Astrocyte (in vitro differentiated cells and primary cell): ENCODE data around the gene ZNF273. TPM values are rescaled to one million over a fixed set of nuclear protein-coding genes. Genes with fewer than 3 reads are reported as not detected.
"Not testable (repeated sequence)": the region's sequence is repeated elsewhere in the genome, so short reads cannot be mapped to it uniquely, and the experiment has no call there.

Experiments used
- DNase-seq: peaks from one replicate; pipeline ENCODE4 v3.0.0-alpha.2; 2010; ENCODE audit warnings: low read depth
- FAIRE-seq: peaks from 2 replicates; lab custom pipeline; 2011; peaks lifted over from hg19 to GRCh38; lab: Jason Lieb, UNC
- H2AFZ ChIP-seq: 2 replicates; pipeline ENCODE4 v1.6.0; 2012; ENCODE audit warnings: low read depth, low read length, inconsistent platforms
- H3K27ac ChIP-seq: 2 replicates; pipeline ENCODE4 v1.5.1; 2011; ENCODE audit warnings: low read depth, low read length, inconsistent platforms
- H3K27me3 ChIP-seq: 2 replicates; pipeline ENCODE4 v1.6.0; 2011; ENCODE audit warnings: low read length, inconsistent platforms; ENCODE audit not compliant: insufficient read depth
- H3K36me3 ChIP-seq: 2 replicates; pipeline ENCODE4 v1.5.1; 2011; ENCODE audit warnings: low read length, inconsistent platforms; ENCODE audit not compliant: insufficient read depth
- H3K4me1 ChIP-seq: 2 replicates; pipeline ENCODE4 v1.5.1; 2011; ENCODE audit warnings: low read length, inconsistent platforms; ENCODE audit not compliant: insufficient read depth
- H3K4me2 ChIP-seq: 2 replicates; pipeline ENCODE4 v1.6.0; 2012; ENCODE audit warnings: low read length, inconsistent platforms
- H3K4me3 ChIP-seq: 2 replicates; pipeline ENCODE4 v1.5.1; 2011; ENCODE audit warnings: low read depth, mild to moderate bottlenecking, low read length, inconsistent platforms; ENCODE audit not compliant: insufficient read depth
- H3K79me2 ChIP-seq: 2 replicates; pipeline ENCODE4 v1.6.0; 2012; ENCODE audit warnings: mild to moderate bottlenecking, low read length, inconsistent platforms; ENCODE audit not compliant: insufficient read depth
- H3K9ac ChIP-seq: 2 replicates; pipeline ENCODE4 v1.6.0; 2012; ENCODE audit warnings: mild to moderate bottlenecking, low read length, inconsistent platforms
- H3K9me3 ChIP-seq: 2 replicates; pipeline ENCODE4 v1.5.1; 2012; ENCODE audit warnings: low read depth, mild to moderate bottlenecking, low read length, inconsistent platforms; ENCODE audit not compliant: insufficient read depth
- H4K20me1 ChIP-seq: 2 replicates; pipeline ENCODE4 v1.6.0; 2012; ENCODE audit warnings: low read length, inconsistent platforms; ENCODE audit not compliant: insufficient read depth
- H3K27ac Mint-ChIP-seq: one replicate; pipeline ENCODE4 v1.8.0; 2021; ENCODE audit warnings: mild to moderate bottlenecking, mixed read lengths; ENCODE audit not compliant: unreplicated experiment
- H3K27me3 Mint-ChIP-seq: one replicate; pipeline ENCODE4 v1.8.0; 2021; ENCODE audit warnings: low read depth, mixed read lengths; ENCODE audit not compliant: unreplicated experiment
- H3K36me3 Mint-ChIP-seq: one replicate; pipeline ENCODE4 v1.8.0; 2021; ENCODE audit warnings: low read depth, mixed read lengths; ENCODE audit not compliant: unreplicated experiment
- H3K4me1 Mint-ChIP-seq: one replicate; pipeline ENCODE4 v1.8.0; 2021; ENCODE audit warnings: low read depth, mixed read lengths; ENCODE audit not compliant: unreplicated experiment
- H3K4me3 Mint-ChIP-seq: one replicate; pipeline ENCODE4 v1.8.0; 2021; ENCODE audit warnings: mild to moderate bottlenecking, moderate library complexity, mixed read lengths; ENCODE audit not compliant: unreplicated experiment
- H3K9me3 Mint-ChIP-seq: one replicate; pipeline ENCODE4 v1.8.0; 2021; ENCODE audit warnings: mild to moderate bottlenecking, mixed read lengths; ENCODE audit not compliant: unreplicated experiment
- EZH2 ChIP-seq: IDR thresholded peaks from 2 replicates; pipeline ENCODE4 v1.6.1; 2012; ENCODE audit warnings: mild to moderate bottlenecking, low read length, inconsistent platforms; ENCODE audit not compliant: insufficient read depth
- total RNA-seq: library from RNA; stranded (reverse); gene quantifications from 2 replicates; pipeline ENCODE4 v1.2.1, GENCODE V29; 2021
- TF ChIP-seq, protein P1 (sequence below): IDR thresholded peaks from 2 replicates; pipeline ENCODE4 v1.5.1; 2011; ENCODE audit warnings: low read depth, mild to moderate bottlenecking, inconsistent platforms, low read length, moderate library complexity; ENCODE audit not compliant: insufficient read depth

The ZNF273 gene
- total RNA-seq, 1 donor from 2014 or later: 5.0 TPM

DNA sequence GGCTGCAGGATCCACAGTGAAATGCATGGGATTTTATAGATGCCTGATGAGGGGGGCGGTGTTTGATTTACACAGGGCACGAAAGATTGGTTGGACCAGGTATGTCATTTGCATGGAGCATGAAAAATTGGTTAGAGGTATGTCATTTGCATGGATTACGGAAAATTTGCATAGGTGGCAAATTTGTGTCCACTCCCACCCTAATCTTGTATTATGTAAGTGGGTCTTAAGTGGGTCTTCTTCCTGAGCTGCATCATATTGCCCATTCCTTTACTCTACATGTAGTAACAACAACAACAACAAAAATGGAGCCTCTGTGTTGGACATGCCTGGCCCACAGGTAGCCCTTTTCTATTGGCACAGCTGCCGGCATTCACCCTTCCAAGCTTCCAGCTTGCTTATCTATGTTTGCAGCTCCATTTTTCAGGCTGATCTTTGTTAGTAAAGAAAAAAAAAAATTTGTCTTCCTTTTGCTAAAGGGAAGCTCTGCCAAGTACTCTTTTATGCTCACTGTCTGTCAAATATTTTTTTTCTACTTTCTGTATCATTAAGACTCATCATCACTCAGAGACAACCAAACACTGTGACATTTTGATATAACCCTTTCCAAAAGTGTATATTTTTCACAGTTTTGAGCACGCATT, 10.3 kb upstream of the ZNF273 start:
- no peaks in the 10 kb centered on the region for H3K4me1 Mint-ChIP-seq
- TF ChIP-seq, protein P1, sequence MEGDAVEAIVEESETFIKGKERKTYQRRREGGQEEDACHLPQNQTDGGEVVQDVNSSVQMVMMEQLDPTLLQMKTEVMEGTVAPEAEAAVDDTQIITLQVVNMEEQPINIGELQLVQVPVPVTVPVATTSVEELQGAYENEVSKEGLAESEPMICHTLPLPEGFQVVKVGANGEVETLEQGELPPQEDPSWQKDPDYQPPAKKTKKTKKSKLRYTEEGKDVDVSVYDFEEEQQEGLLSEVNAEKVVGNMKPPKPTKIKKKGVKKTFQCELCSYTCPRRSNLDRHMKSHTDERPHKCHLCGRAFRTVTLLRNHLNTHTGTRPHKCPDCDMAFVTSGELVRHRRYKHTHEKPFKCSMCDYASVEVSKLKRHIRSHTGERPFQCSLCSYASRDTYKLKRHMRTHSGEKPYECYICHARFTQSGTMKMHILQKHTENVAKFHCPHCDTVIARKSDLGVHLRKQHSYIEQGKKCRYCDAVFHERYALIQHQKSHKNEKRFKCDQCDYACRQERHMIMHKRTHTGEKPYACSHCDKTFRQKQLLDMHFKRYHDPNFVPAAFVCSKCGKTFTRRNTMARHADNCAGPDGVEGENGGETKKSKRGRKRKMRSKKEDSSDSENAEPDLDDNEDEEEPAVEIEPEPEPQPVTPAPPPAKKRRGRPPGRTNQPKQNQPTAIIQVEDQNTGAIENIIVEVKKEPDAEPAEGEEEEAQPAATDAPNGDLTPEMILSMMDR: no peak
- TF ChIP-seq EZH2: no peak
- H3K27ac ChIP-seq: no peak overlapping the region
- no peak overlapping the region for H3K27ac Mint-ChIP-seq
- H3K27me3 ChIP-seq: peaks cover 12% of the 10 kb centered on the region
- H3K4me3 Mint-ChIP-seq: no peak overlapping the region
- FAIRE-seq (no peak), DNase-seq (no peak)
- no peak overlapping the region for H2AFZ ChIP-seq
- H3K4me3 ChIP-seq: no peak overlapping the region
- H3K9me3 Mint-ChIP-seq: peaks cover 3% of the 10 kb centered on the region
- no peaks in the 10 kb centered on the region for H4K20me1 ChIP-seq
- no peak overlapping the region for H3K9ac ChIP-seq
- no peak overlapping the region for H3K4me2 ChIP-seq
- no peaks in the 10 kb centered on the region for H3K36me3 Mint-ChIP-seq
- H3K79me2 ChIP-seq: no peaks in the 10 kb centered on the region
- H3K4me1 ChIP-seq: no peaks in the 10 kb centered on the region
- H3K36me3 ChIP-seq: no peaks in the 10 kb centered on the region
- H3K27me3 Mint-ChIP-seq: peaks cover 37% of the 10 kb centered on the region
- H3K9me3 ChIP-seq: no peaks in the 10 kb centered on the region

DNA sequence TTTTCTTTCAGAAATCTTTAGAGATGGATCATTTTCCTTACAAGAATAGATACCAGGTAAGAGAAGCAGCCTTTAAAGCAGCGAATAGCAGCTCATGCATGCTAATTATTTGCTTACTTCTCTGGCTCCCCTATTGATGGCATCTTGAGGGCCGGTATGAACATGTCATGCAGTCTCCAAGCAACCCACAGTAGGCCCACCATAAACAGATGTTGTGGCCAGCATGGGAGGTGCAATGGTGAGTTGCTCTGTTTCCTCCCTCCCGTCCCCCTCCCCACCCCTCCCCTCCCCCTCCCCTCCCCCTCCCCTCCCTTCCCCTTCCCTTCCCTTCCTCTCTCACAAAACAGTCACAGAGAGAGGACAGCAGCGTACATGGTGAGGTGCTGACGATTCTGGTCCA, 9.7 kb upstream of the ZNF273 start:
- Histone ChIP-seq H4K20me1 (no peaks in the 10 kb centered on the region), H3K9me3 (no peaks in the 10 kb centered on the region), H2AFZ (no peak overlapping the region), H3K79me2 (no peaks in the 10 kb centered on the region), H3K4me2 (no peak overlapping the region), H3K27me3 (peaks cover 12% of the 10 kb centered on the region), H3K9ac (no peak overlapping the region), H3K4me3 (no peak overlapping the region), H3K4me1 (no peaks in the 10 kb centered on the region), H3K36me3 (no peaks in the 10 kb centered on the region), H3K27ac (no peak overlapping the region)
- H3K4me1 Mint-ChIP-seq: no peaks in the 10 kb centered on the region
- no peaks in the 10 kb centered on the region for H3K36me3 Mint-ChIP-seq
- FAIRE-seq: no peak
- H3K27ac Mint-ChIP-seq: no peak overlapping the region
- DNase-seq: no peak
- no peak overlapping the region for H3K4me3 Mint-ChIP-seq
- H3K27me3 Mint-ChIP-seq: peaks cover 31% of the 10 kb centered on the region
- H3K9me3 Mint-ChIP-seq: peaks cover 3% of the 10 kb centered on the region
- TF ChIP-seq, protein P1: no peak
- no peak for TF ChIP-seq EZH2

DNA sequence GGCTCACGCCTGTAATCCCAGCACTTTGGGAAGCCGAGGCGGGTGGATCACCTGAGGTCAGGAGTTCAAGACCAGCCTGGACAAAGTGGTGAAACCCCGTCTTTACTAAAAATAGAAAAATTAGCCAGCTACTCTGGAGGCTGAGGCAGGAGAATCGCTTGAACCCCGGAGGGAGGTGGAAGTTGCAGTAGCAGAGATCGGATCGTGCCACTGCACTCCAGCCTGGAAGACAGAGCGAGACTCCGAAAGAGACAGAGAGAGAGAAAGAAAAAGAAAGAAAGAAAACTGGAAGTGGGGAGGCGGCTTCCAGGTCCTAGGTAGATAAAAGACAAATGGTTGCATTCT, 640 bp upstream of the ZNF273 start:
- FAIRE-seq, H3K9me3 ChIP-seq, DNase-seq, H3K36me3 Mint-ChIP-seq, H3K9me3 Mint-ChIP-seq, H3K27me3 Mint-ChIP-seq, H4K20me1 ChIP-seq, H3K4me1 ChIP-seq, H3K27me3 ChIP-seq, H3K36me3 ChIP-seq, H3K27ac Mint-ChIP-seq, H3K27ac ChIP-seq, H3K9ac ChIP-seq: not testable (repeated sequence)
- peak overlapping the region; percentile 40 for H3K4me3 Mint-ChIP-seq
- peaks cover 11% of the 10 kb centered on the region for H3K4me1 Mint-ChIP-seq
- H3K4me2 ChIP-seq: peak overlapping the region; percentile 92
- H3K79me2 ChIP-seq: peaks cover 42% of the 10 kb centered on the region
- peak overlapping the region; percentile 99 for H3K4me3 ChIP-seq
- H2AFZ ChIP-seq: peak overlapping the region; percentile 99
